ENCODE results near the gene RAB4B.
"Not testable (repeated sequence)": the region's sequence is repeated elsewhere in the genome, so short reads cannot be mapped to it uniquely, and the experiment has no call there.

GRCh38 chr19:40766385-40766784 is 11.7 kb upstream of the RAB4B start:
- TF ChIP-seq RELA (CRISPR knock-in tag; IDR thresholded peaks at IDR 0.05; ENCODE audit: borderline replicate concordance); ATF3 (CRISPR knock-in tag; conservative IDR thresholded peaks at IDR 0.05); CTCF (IDR thresholded peaks at IDR 0.05); ZNF512 (CRISPR knock-in tag; IDR thresholded peaks at IDR 0.05; ENCODE audit: borderline replicate concordance); FOXJ3 (CRISPR knock-in tag; IDR thresholded peaks at IDR 0.05; ENCODE audit: borderline replicate concordance); NR3C1 (CRISPR knock-in tag; conservative IDR thresholded peaks at IDR 0.05; ENCODE audit: low read depth); ESRRA (CRISPR knock-in tag; IDR thresholded peaks at IDR 0.05; ENCODE audit: borderline replicate concordance); ARID4B (CRISPR knock-in tag; IDR thresholded peaks at IDR 0.05; ENCODE audit: borderline replicate concordance); AFF4 (CRISPR knock-in tag; IDR thresholded peaks at IDR 0.05; ENCODE audit: borderline replicate concordance); MXD4 (CRISPR knock-in tag; IDR thresholded peaks at IDR 0.05; ENCODE audit: borderline replicate concordance): not testable (repeated sequence)
